ENCODE data around the gene ANKRD34A. TPM values are rescaled to one million over a fixed set of nuclear protein-coding genes. Genes with fewer than 3 reads are reported as not detected.

Gene ANKRD34A
- total RNA-seq, 1 experiment from 2014 or later: 0.22 TPM

- TF ChIP-seq SP1 (CRISPR knock-in tag; conservative IDR thresholded peaks at IDR 0.05) (peak; percentile 54; the same call in 1 of the 2 replicates), E2F5 (CRISPR knock-in tag; IDR thresholded peaks at IDR 0.05) (0 out of 2 replicates have a peak, but pooled peaks have one; percentile 31), TCF7 (CRISPR knock-in tag; IDR thresholded peaks at IDR 0.05; ENCODE audit: low read depth) (no peak), USF2 (CRISPR knock-in tag; IDR thresholded peaks at IDR 0.05) (no peak), NFYB (CRISPR knock-in tag; conservative IDR thresholded peaks at IDR 0.05; ENCODE audit: low read depth) (peak; percentile 56)
- CTCF ChIA-PET: interaction anchor here (0.6 to 2.8 kb wide), 12 partner anchors 8 to 112 kb away, joined by 3 to 17 read pairs (median 8); partner anchors contain the start of genes ITGA10, NUDT17, PIAS3 and RBM8A
- H3K36me3 Mint-ChIP-seq: no peaks in the 10 kb centered on the region
- peaks cover 31% of the 10 kb centered on the region for H3K4me1 Mint-ChIP-seq
- no peaks in the 10 kb centered on the region for H3K9me3 Mint-ChIP-seq
- peaks cover 92% of the 10 kb centered on the region for H3K27me3 Mint-ChIP-seq (ENCODE audit: low read depth)
- DNase-seq (ENCODE audit: low spot score) (peak; percentile 96), ATAC-seq (peak; percentile 86)
- POLR2A ChIA-PET: interaction anchor here (1.0 to 1.8 kb wide), 3 partner anchors 30 to 99 kb away, joined by 3 to 16 read pairs (median 11); partner anchors contain the start of genes PIAS3, RBM8A and TXNIP
- peak within 1 kb of the TSS; percentile 14; the same call in 1 of the 2 replicates for H3K27ac Mint-ChIP-seq
- H3K4me3 Mint-ChIP-seq: peak within 1 kb of the TSS; percentile 70
Measured at GRCh38 chr1:145957443-145958319, 6.7 kb downstream of the ANKRD34A start, which contains the start of gene LIX1L. Gene LIX1L (minus strand): TSS chr1:145958017. CDS start chr1:145957927, 90 bp downstream.

- Mint-ChIP-seq H3K27me3 (ENCODE audit: low read depth) (peaks cover 89% of the 10 kb centered on the region), H3K4me1 (peaks cover 27% of the 10 kb centered on the region), H3K27ac (no peak overlapping the region), H3K36me3 (no peaks in the 10 kb centered on the region), H3K4me3 (peak overlapping the region; percentile 70), H3K9me3 (no peaks in the 10 kb centered on the region)
- TF ChIP-seq HMGA2 (CRISPR knock-in tag; IDR thresholded peaks at IDR 0.05): no peak
- TF ChIP-seq MXD4 (CRISPR knock-in tag; IDR thresholded peaks at IDR 0.05; ENCODE audit: borderline replicate concordance): no peak
- TF ChIP-seq ZSCAN18 (CRISPR knock-in tag; IDR thresholded peaks at IDR 0.05): no peak
- TF ChIP-seq SMAD4 (CRISPR knock-in tag; IDR thresholded peaks at IDR 0.05): no peak
- no peak for TF ChIP-seq GRHL2 (CRISPR knock-in tag; IDR thresholded peaks at IDR 0.05; ENCODE audit: insufficient replicate concordance, severe bottlenecking)
- no peak for TF ChIP-seq ERG (CRISPR knock-in tag; IDR thresholded peaks at IDR 0.05)
- TF ChIP-seq ESRRA (CRISPR knock-in tag; IDR thresholded peaks at IDR 0.05; ENCODE audit: borderline replicate concordance): no peak
- no peak for TF ChIP-seq CDX4 (CRISPR knock-in tag; IDR thresholded peaks at IDR 0.05; ENCODE audit: borderline replicate concordance)
- no peak for TF ChIP-seq ZNF671 (CRISPR knock-in tag; IDR thresholded peaks at IDR 0.05)
- TF ChIP-seq MYBL2 (CRISPR knock-in tag; IDR thresholded peaks at IDR 0.05): no peak
- no peak for TF ChIP-seq FOXJ3 (CRISPR knock-in tag; IDR thresholded peaks at IDR 0.05; ENCODE audit: borderline replicate concordance)
- TF ChIP-seq ZNF263 (CRISPR knock-in tag; IDR thresholded peaks at IDR 0.05; ENCODE audit: low read depth): no peak
- TF ChIP-seq ZNF423 (CRISPR knock-in tag; IDR thresholded peaks at IDR 0.05): no peak
- TF ChIP-seq HMGXB4 (CRISPR knock-in tag; IDR thresholded peaks at IDR 0.05): no peak
- no peak for TF ChIP-seq NFE2L1 (CRISPR knock-in tag; IDR thresholded peaks at IDR 0.05)
- ATAC-seq (no peak), DNase-seq (ENCODE audit: low spot score) (no peak)
- POLR2A ChIA-PET: interaction anchor here (1.8 kb wide), 1 partner anchor 30 kb away, joined by 11 read pairs; the partner anchor contains the start of gene RBM8A
- CTCF ChIA-PET: interaction anchor here (1.4 to 2.8 kb wide), 6 partner anchors 7 to 112 kb away, joined by 9 to 17 read pairs (median 12); partner anchors contain the start of gene NUDT17
Measured at GRCh38 chr1:145956781-145957442, 7.5 kb downstream of the ANKRD34A start.
